ENCODE measurements around the gene PAQR5. TPM values are rescaled to one million over a fixed set of nuclear protein-coding genes. Genes with fewer than 3 reads are reported as not detected.

The PAQR5 gene
- total RNA-seq, 1 experiment from 2014 or later = 2.0 TPM

- TF ChIP-seq POLR2AphosphoS5 (IDR thresholded peaks at IDR 0.05; ENCODE audit: low read depth, low read length) = no peak
- no peak for TF ChIP-seq SIN3A (IDR thresholded peaks at IDR 0.05; ENCODE audit: borderline replicate concordance, insufficient read depth, low read depth, low read length)
- no peak for TF ChIP-seq TCF7L2 (IDR thresholded peaks at IDR 0.05; ENCODE audit: low read depth, low read length)
- no peak for TF ChIP-seq REST (IDR thresholded peaks at IDR 0.05; ENCODE audit: insufficient read depth in 1 of 2, low read depth in 2 of 2, low read length in 1 of 2)
- ChIA-PET CTCF (interaction anchor here (0.6 to 1.3 kb wide), 4 partner anchors 10 to 341 kb away, joined by 3 to 4 read pairs (median 3); partner anchors contain the start of gene GLCE), POLR2A (interaction anchor here (0.6 kb wide), 1 partner anchor 14 kb away, joined by 5 read pairs; no protein-coding TSS in a partner anchor)
- DNase-seq (ENCODE audit: low read depth, low spot score) (no peak), ATAC-seq (no peak)
- no TSS peak for BruUV-seq (replicated peaks)
- no peaks in the 10 kb centered on the region for H3K36me3 ChIP-seq (ENCODE audit: control insufficient read depth, insufficient read depth, low read length)
- no peaks in the 10 kb centered on the region for H3K27me3 ChIP-seq (ENCODE audit: control insufficient read depth, insufficient read depth, low read length)
- in situ Hi-C loops (cut with HindIII; ENCODE audit: low pct_unique_long_range_greater_than_20kb, low sequenced_read_pairs) = no loop called here
- no peak overlapping the region for H3K27ac ChIP-seq (ENCODE audit: low read length)
- H3K4me3 ChIP-seq (ENCODE audit: low read depth in 2 of 2, low read length in 2 of 2) = no peak overlapping the region
- peaks cover 3% of the 10 kb centered on the region; the same call in 1 of the 2 replicates for H3K4me1 ChIP-seq (ENCODE audit: control insufficient read depth, insufficient read depth, low read length)
- no peaks in the 10 kb centered on the region for H3K9me3 ChIP-seq (ENCODE audit: control insufficient read depth, insufficient read depth, low read depth, low read length)
- intact Hi-C loops (cut with micrococcal nuclease; ENCODE audit: unreplicated experiment) = loop anchor here (2.0 kb wide), 1 partner anchor 337 kb away; no protein-coding TSS in a partner anchor
These were observed 96.7 kb downstream of the PAQR5 start for GRCh38 chr15:69395460-69395859.

- Histone ChIP-seq H3K27ac (ENCODE audit: low read length) (no peak overlapping the region), H3K4me3 (ENCODE audit: low read depth in 2 of 2, low read length in 2 of 2) (no peak overlapping the region), H3K4me1 (ENCODE audit: control insufficient read depth, insufficient read depth, low read length) (peaks cover 3% of the 10 kb centered on the region; the same call in 1 of the 2 replicates), H3K36me3 (ENCODE audit: control insufficient read depth, insufficient read depth, low read length) (no peaks in the 10 kb centered on the region), H3K9me3 (ENCODE audit: control insufficient read depth, insufficient read depth, low read depth, low read length) (no peaks in the 10 kb centered on the region), H3K27me3 (ENCODE audit: control insufficient read depth, insufficient read depth, low read length) (no peaks in the 10 kb centered on the region)
- in situ Hi-C loops (cut with HindIII; ENCODE audit: low pct_unique_long_range_greater_than_20kb, low sequenced_read_pairs) (no loop called here), intact Hi-C loops (cut with micrococcal nuclease; ENCODE audit: unreplicated experiment) (loop anchor here (2.0 kb wide), 1 partner anchor 337 kb away; no protein-coding TSS in a partner anchor)
- TF ChIP-seq CTCF (IDR thresholded peaks at IDR 0.05) = no peak
- no peak for TF ChIP-seq SIN3A (IDR thresholded peaks at IDR 0.05; ENCODE audit: borderline replicate concordance, insufficient read depth, low read depth, low read length)
- no peak for TF ChIP-seq TCF7L2 (IDR thresholded peaks at IDR 0.05; ENCODE audit: low read depth, low read length)
- no peak for TF ChIP-seq REST (IDR thresholded peaks at IDR 0.05; ENCODE audit: insufficient read depth in 1 of 2, low read depth in 2 of 2, low read length in 1 of 2)
- TF ChIP-seq POLR2AphosphoS5 (IDR thresholded peaks at IDR 0.05; ENCODE audit: low read depth, low read length) = no peak
- no TSS peak for BruUV-seq (replicated peaks)
- ChIA-PET CTCF (no interaction called here), POLR2A (no interaction called here)
- DNase-seq (ENCODE audit: low read depth, low spot score) (no peak), ATAC-seq (no peak)
These were observed 97.3 kb downstream of the PAQR5 start for GRCh38 chr15:69395991-69396390.
